ENCODE data around the gene LYRM2.

Gene LYRM2

GRCh38 chr6:89638320-89639195, at the start of gene LYRM2:
LYRM2 (minus strand) TSS chr6:89638747; CDS start chr6:89638716, 31 bp downstream.
- DNase-seq = peak; percentile 75 to 98 (median 93)

- no peak for DNase-seq
These were observed 49.8 kb upstream of the LYRM2 start for GRCh38 chr6:89688328-89688727.

- no peak for DNase-seq
These were observed 46.8 kb upstream of the LYRM2 start for GRCh38 chr6:89685311-89685710.

- no peak for DNase-seq
These were observed 44.4 kb upstream of the LYRM2 start for GRCh38 chr6:89682991-89683390.

GRCh38 chr6:89681983-89682564, 43.5 kb upstream of the LYRM2 start:
- no peak for DNase-seq

- no peak for DNase-seq
These were observed 42.0 kb upstream of the LYRM2 start for GRCh38 chr6:89680551-89680950.

GRCh38 chr6:89680150-89680549, 41.6 kb upstream of the LYRM2 start:
- DNase-seq = no peak

- DNase-seq = no peak
These were observed 40.9 kb upstream of the LYRM2 start for GRCh38 chr6:89679215-89680120.

- no peak for DNase-seq
These were observed 40.0 kb upstream of the LYRM2 start for GRCh38 chr6:89678531-89678930.

GRCh38 chr6:89675949-89676748, 37.6 kb upstream of the LYRM2 start:
- peak in 1 of 58 donors; percentile 7 for DNase-seq

GRCh38 chr6:89670935-89671565, 32.5 kb upstream of the LYRM2 start:
- DNase-seq = no peak

GRCh38 chr6:89669002-89669401, 30.5 kb upstream of the LYRM2 start:
- no peak for DNase-seq

- DNase-seq = no peak
These were observed 29.5 kb upstream of the LYRM2 start for GRCh38 chr6:89667872-89668556.

GRCh38 chr6:89662659-89663223, 24.2 kb upstream of the LYRM2 start:
- DNase-seq = no peak

- no peak for DNase-seq
These were observed 23.0 kb upstream of the LYRM2 start for GRCh38 chr6:89661559-89661958.

GRCh38 chr6:89660981-89661380, 22.4 kb upstream of the LYRM2 start:
- DNase-seq = no peak

GRCh38 chr6:89657445-89658158, 19.1 kb upstream of the LYRM2 start:
- DNase-seq = no peak

- DNase-seq = no peak
These were observed 16.6 kb upstream of the LYRM2 start for GRCh38 chr6:89655122-89655521.

- no peak for DNase-seq
These were observed 12.0 kb upstream of the LYRM2 start for GRCh38 chr6:89650579-89650978.
